Activated T-cell treated with anti-CD3 and anti-CD28 coated beads for 1 hour (primary cell): ENCODE results near the gene AP2M1.
"Not testable (repeated sequence)": the region's sequence is repeated elsewhere in the genome, so short reads cannot be mapped to it uniquely, and the experiment has no call there.

Experiments
- DNase-seq: peaks from one replicate; pipeline ENCODE4 v3.0.0-alpha.2; 2020; ENCODE audit warnings: low read depth

AP2M1 gene

GRCh38 chr3:184174646-184175492 is at the start of gene AP2M1:
Gene AP2M1, plus strand, starts transcription at chr3:184174855. Its CDS starts 2,139 bp downstream, at chr3:184176994.
- peak; percentile 93 for DNase-seq

- DNase-seq, result no peak
Measured at GRCh38 chr3:184126006-184126405, 48.6 kb upstream of the AP2M1 start.

GRCh38 chr3:184129012-184129411 is 45.6 kb upstream of the AP2M1 start:
- DNase-seq, result no peak

- DNase-seq, result no peak
Measured at GRCh38 chr3:184132945-184133344, 41.7 kb upstream of the AP2M1 start.

- DNase-seq, result no peak
Measured at GRCh38 chr3:184133840-184134745, 40.6 kb upstream of the AP2M1 start.

GRCh38 chr3:184134746-184135148 is 39.9 kb upstream of the AP2M1 start:
- DNase-seq, result no peak

- DNase-seq, result peak; percentile 78
Measured at GRCh38 chr3:184135149-184135910, 39.3 kb upstream of the AP2M1 start, which contains the start of gene EIF2B5. Gene EIF2B5, plus strand, starts transcription at chr3:184135358. Its CDS starts 28 bp downstream, at chr3:184135386.

GRCh38 chr3:184135911-184136260 is 38.8 kb upstream of the AP2M1 start:
- DNase-seq, result no peak

- no peak for DNase-seq
Measured at GRCh38 chr3:184140436-184140835, 34.2 kb upstream of the AP2M1 start.

- no peak for DNase-seq
Measured at GRCh38 chr3:184142199-184142598, 32.5 kb upstream of the AP2M1 start.

- DNase-seq, result no peak
Measured at GRCh38 chr3:184143327-184143726, 31.3 kb upstream of the AP2M1 start.

GRCh38 chr3:184144505-184144904 is 30.1 kb upstream of the AP2M1 start:
- no peak for DNase-seq

GRCh38 chr3:184145111-184145524 is 29.5 kb upstream of the AP2M1 start:
- DNase-seq, result no peak

GRCh38 chr3:184145751-184146270 is 28.8 kb upstream of the AP2M1 start:
- no peak for DNase-seq

GRCh38 chr3:184148076-184148475 is 26.6 kb upstream of the AP2M1 start:
- DNase-seq, result no peak

GRCh38 chr3:184149123-184149522 is 25.5 kb upstream of the AP2M1 start:
- no peak for DNase-seq

GRCh38 chr3:184149770-184150169 is 24.9 kb upstream of the AP2M1 start:
- DNase-seq, result not testable (repeated sequence)

GRCh38 chr3:184154885-184155643 is 19.6 kb upstream of the AP2M1 start, which contains the start of gene DVL3:
Gene DVL3, plus strand, starts transcription at chr3:184155377. Its CDS starts 259 bp downstream, at chr3:184155636.
- DNase-seq, result peak; percentile 20

- DNase-seq, result peak; percentile 24
Measured at GRCh38 chr3:184155644-184156521, 18.8 kb upstream of the AP2M1 start.

GRCh38 chr3:184156522-184156955 is 18.1 kb upstream of the AP2M1 start:
- DNase-seq, result no peak
